ENCODE results near the gene LCLAT1.

- TF ChIP-seq CTCF (IDR thresholded peaks at IDR 0.05) (no peak), POLR2AphosphoS5 (IDR thresholded peaks at IDR 0.05) (no peak)
Measured at GRCh38 chr2:30492185-30492584, 45.1 kb downstream of the LCLAT1 start.

All from upper lobe of left lung (tissue), 4 donors.